Astrocyte of the spinal cord (primary cell): ENCODE results near the gene CYTH1.

Source experiments
- DNase-seq: peaks from one replicate; pipeline ENCODE4 v3.0.0; 2011; ENCODE audit warnings: low read depth, low spot score
- H3K4me3 ChIP-seq: 2 replicates; pipeline ENCODE4 v1.5.1; 2011; ENCODE audit warnings: low read depth, mild to moderate bottlenecking, low read length, moderate library complexity
- CTCF ChIP-seq: IDR thresholded peaks from 2 replicates; pipeline ENCODE4 v1.5.1; 2012; ENCODE audit warnings: low read depth, mild to moderate bottlenecking, low read length, inconsistent platforms
- in situ Hi-C: cut with HindIII; loops from 2 replicates; pipeline ENCODE4 v1.10.0; 2017; ENCODE audit warnings: low sequenced_read_pairs

Gene CYTH1

GRCh38 chr17:78634154-78634553, 147.9 kb downstream of the CYTH1 start:
- in situ Hi-C loops, result no loop called here
- DNase-seq, result no peak
- no peak overlapping the region for H3K4me3 ChIP-seq
- TF ChIP-seq CTCF, result no peak

GRCh38 chr17:78629436-78629995, 152.6 kb downstream of the CYTH1 start:
- in situ Hi-C loops, result no loop called here
- no peak overlapping the region for H3K4me3 ChIP-seq
- TF ChIP-seq CTCF, result no peak
- DNase-seq, result no peak

GRCh38 chr17:78628547-78629435, 153.3 kb downstream of the CYTH1 start:
- in situ Hi-C loops, result no loop called here
- no peak for DNase-seq
- no peak for TF ChIP-seq CTCF
- no peak overlapping the region for H3K4me3 ChIP-seq

- no peak for TF ChIP-seq CTCF
- no peak for DNase-seq
- in situ Hi-C loops, result no loop called here
- no peak overlapping the region for H3K4me3 ChIP-seq
Measured at GRCh38 chr17:78624324-78625151, 157.5 kb downstream of the CYTH1 start.
